KOPT-K1 (cell line): ENCODE data around the gene PTPRD.

Experiments
- H3K27ac ChIP-seq: fragments of 200-600 bp; sonication (generic); 2 replicates; pipeline ENCODE4 v1.5.1; 2016; ENCODE audit warnings: antibody characterized with exemption, mild to moderate bottlenecking, low read depth, low read length; ENCODE audit not compliant: poor library complexity, severe bottlenecking
- H3K36me3 ChIP-seq: fragments of 200-600 bp; sonication (generic); 2 replicates; pipeline ENCODE4 v1.5.1; 2017; ENCODE audit warnings: antibody characterized with exemption, mild to moderate bottlenecking, low read length, moderate library complexity; ENCODE audit not compliant: insufficient read depth
- H3K9me3 ChIP-seq: fragments of 200-600 bp; sonication (generic); 2 replicates; pipeline ENCODE4 v1.5.1; 2017; ENCODE audit warnings: antibody characterized with exemption, low read length, mild to moderate bottlenecking; ENCODE audit not compliant: insufficient read depth, poor library complexity, severe bottlenecking

Gene PTPRD

GRCh38 chr9:8558176-8558575, 2054.6 kb downstream of the PTPRD start:
- no peaks in the 10 kb centered on the region for H3K9me3 ChIP-seq
- no peak overlapping the region for H3K27ac ChIP-seq
- no peaks in the 10 kb centered on the region for H3K36me3 ChIP-seq

- no peaks in the 10 kb centered on the region for H3K36me3 ChIP-seq
- no peaks in the 10 kb centered on the region for H3K9me3 ChIP-seq
- H3K27ac ChIP-seq: no peak overlapping the region
Observed at GRCh38 chr9:8555762-8556500, 2056.9 kb downstream of the PTPRD start.

GRCh38 chr9:8553444-8553843, 2059.4 kb downstream of the PTPRD start:
- Histone ChIP-seq H3K9me3 (no peaks in the 10 kb centered on the region), H3K36me3 (no peaks in the 10 kb centered on the region)

GRCh38 chr9:8552732-8553131, 2060.1 kb downstream of the PTPRD start:
- Histone ChIP-seq H3K27ac (no peak overlapping the region), H3K36me3 (no peaks in the 10 kb centered on the region), H3K9me3 (no peaks in the 10 kb centered on the region)

More at GRCh38 chr9:8553444-8553843, 2059.4 kb downstream of the PTPRD start:
- no peak overlapping the region for H3K27ac ChIP-seq

- Histone ChIP-seq H3K27ac (no peak overlapping the region), H3K36me3 (no peaks in the 10 kb centered on the region), H3K9me3 (no peaks in the 10 kb centered on the region)
Observed at GRCh38 chr9:8549214-8549613, 2063.6 kb downstream of the PTPRD start.

GRCh38 chr9:8543219-8543618, 2069.6 kb downstream of the PTPRD start:
- no peak overlapping the region for H3K27ac ChIP-seq

GRCh38 chr9:8542537-8542936, 2070.3 kb downstream of the PTPRD start:
- H3K27ac ChIP-seq: no peak overlapping the region
- H3K36me3 ChIP-seq: no peaks in the 10 kb centered on the region
- no peaks in the 10 kb centered on the region for H3K9me3 ChIP-seq

More at GRCh38 chr9:8543219-8543618, 2069.6 kb downstream of the PTPRD start:
- H3K9me3 ChIP-seq: no peaks in the 10 kb centered on the region
- H3K36me3 ChIP-seq: no peaks in the 10 kb centered on the region

GRCh38 chr9:8539681-8540197, 2073.1 kb downstream of the PTPRD start:
- Histone ChIP-seq H3K9me3 (no peaks in the 10 kb centered on the region), H3K36me3 (no peaks in the 10 kb centered on the region), H3K27ac (no peak overlapping the region)

GRCh38 chr9:8536845-8537244, 2076.0 kb downstream of the PTPRD start:
- no peaks in the 10 kb centered on the region for H3K36me3 ChIP-seq
- no peak overlapping the region for H3K27ac ChIP-seq
- no peaks in the 10 kb centered on the region for H3K9me3 ChIP-seq

GRCh38 chr9:8534828-8535227, 2078.0 kb downstream of the PTPRD start:
- Histone ChIP-seq H3K9me3 (no peaks in the 10 kb centered on the region), H3K36me3 (no peaks in the 10 kb centered on the region), H3K27ac (no peak overlapping the region)

- Histone ChIP-seq H3K27ac (no peak overlapping the region), H3K36me3 (no peaks in the 10 kb centered on the region), H3K9me3 (no peaks in the 10 kb centered on the region)
Observed at GRCh38 chr9:8533681-8534080, 2079.1 kb downstream of the PTPRD start.

- Histone ChIP-seq H3K36me3 (no peaks in the 10 kb centered on the region), H3K9me3 (no peaks in the 10 kb centered on the region), H3K27ac (no peak overlapping the region)
Observed at GRCh38 chr9:8531826-8532415, 2080.9 kb downstream of the PTPRD start.

GRCh38 chr9:8521112-8521511, 2091.7 kb downstream of the PTPRD start:
- Histone ChIP-seq H3K27ac (no peak overlapping the region), H3K36me3 (no peaks in the 10 kb centered on the region), H3K9me3 (no peaks in the 10 kb centered on the region)

GRCh38 chr9:8515748-8516147, 2097.1 kb downstream of the PTPRD start:
- Histone ChIP-seq H3K27ac (no peak overlapping the region), H3K36me3 (no peaks in the 10 kb centered on the region), H3K9me3 (no peaks in the 10 kb centered on the region)

GRCh38 chr9:8514760-8515159, 2098.0 kb downstream of the PTPRD start:
- H3K9me3 ChIP-seq: no peaks in the 10 kb centered on the region
- no peaks in the 10 kb centered on the region for H3K36me3 ChIP-seq
- H3K27ac ChIP-seq: no peak overlapping the region
